Activated CD8-positive, alpha-beta memory T cell treated with anti-CD3 and anti-CD28 coated beads for 24 hours (primary cell): ENCODE results near the gene C5.

Experiments
- DNase-seq: peaks from one replicate; pipeline ENCODE4 v3.0.0-alpha.2; 2020

Gene C5

GRCh38 chr9:120904061-120904977 lies 145.8 kb downstream of the C5 start:
- peak; percentile 69 for DNase-seq

- DNase-seq, result no peak
These were observed 147.2 kb downstream of the C5 start for GRCh38 chr9:120902569-120903535.
